KOPT-K1 (cell line): ENCODE results near the gene SIK3.
A peak's percentile ranks its signal among the peaks of the same experiment; 100 is the strongest.

Source experiments
- H3K27ac ChIP-seq: fragments of 200-600 bp; sonication (generic); 2 replicates; pipeline ENCODE4 v1.5.1; 2016; ENCODE audit warnings: antibody characterized with exemption, mild to moderate bottlenecking, low read depth, low read length; ENCODE audit not compliant: poor library complexity, severe bottlenecking
- H3K36me3 ChIP-seq: fragments of 200-600 bp; sonication (generic); 2 replicates; pipeline ENCODE4 v1.5.1; 2017; ENCODE audit warnings: antibody characterized with exemption, mild to moderate bottlenecking, low read length, moderate library complexity; ENCODE audit not compliant: insufficient read depth
- H3K9me3 ChIP-seq: fragments of 200-600 bp; sonication (generic); 2 replicates; pipeline ENCODE4 v1.5.1; 2017; ENCODE audit warnings: antibody characterized with exemption, low read length, mild to moderate bottlenecking; ENCODE audit not compliant: insufficient read depth, poor library complexity, severe bottlenecking

SIK3 gene

GRCh38 chr11:117022526-117022925 is 75.7 kb downstream of the SIK3 start:
- Histone ChIP-seq H3K9me3 (no peaks in the 10 kb centered on the region), H3K36me3 (no peaks in the 10 kb centered on the region), H3K27ac (peak overlapping the region; percentile 1)

GRCh38 chr11:117020869-117021564 is 77.2 kb downstream of the SIK3 start:
- peak overlapping the region; percentile 15 for H3K27ac ChIP-seq
- H3K36me3 ChIP-seq: no peaks in the 10 kb centered on the region
- no peaks in the 10 kb centered on the region for H3K9me3 ChIP-seq

- Histone ChIP-seq H3K36me3 (no peaks in the 10 kb centered on the region), H3K27ac (peak overlapping the region; percentile 15), H3K9me3 (no peaks in the 10 kb centered on the region)
Observed at GRCh38 chr11:117020287-117020686, 77.9 kb downstream of the SIK3 start.

- no peaks in the 10 kb centered on the region for H3K36me3 ChIP-seq
- no peaks in the 10 kb centered on the region for H3K9me3 ChIP-seq
- H3K27ac ChIP-seq: no peak overlapping the region
Observed at GRCh38 chr11:117019871-117020270, 78.4 kb downstream of the SIK3 start.

- Histone ChIP-seq H3K36me3 (no peaks in the 10 kb centered on the region), H3K9me3 (no peaks in the 10 kb centered on the region), H3K27ac (no peak overlapping the region)
Observed at GRCh38 chr11:117017456-117017855, 80.8 kb downstream of the SIK3 start.

GRCh38 chr11:117016747-117017146 is 81.5 kb downstream of the SIK3 start:
- H3K27ac ChIP-seq: no peak overlapping the region
- H3K9me3 ChIP-seq: no peaks in the 10 kb centered on the region
- H3K36me3 ChIP-seq: no peaks in the 10 kb centered on the region

GRCh38 chr11:117016246-117016645 is 82.0 kb downstream of the SIK3 start:
- Histone ChIP-seq H3K27ac (no peak overlapping the region), H3K9me3 (no peaks in the 10 kb centered on the region), H3K36me3 (no peaks in the 10 kb centered on the region)

GRCh38 chr11:117011541-117011898 is 86.7 kb downstream of the SIK3 start:
- Histone ChIP-seq H3K36me3 (no peaks in the 10 kb centered on the region), H3K27ac (no peak overlapping the region), H3K9me3 (no peaks in the 10 kb centered on the region)

- Histone ChIP-seq H3K27ac (no peak overlapping the region), H3K36me3 (no peaks in the 10 kb centered on the region), H3K9me3 (no peaks in the 10 kb centered on the region)
Observed at GRCh38 chr11:117010808-117011540, 87.3 kb downstream of the SIK3 start.

GRCh38 chr11:117009905-117010605 is 88.2 kb downstream of the SIK3 start:
- no peaks in the 10 kb centered on the region for H3K9me3 ChIP-seq
- H3K36me3 ChIP-seq: no peaks in the 10 kb centered on the region
- H3K27ac ChIP-seq: no peak overlapping the region

GRCh38 chr11:117005758-117006157 is 92.5 kb downstream of the SIK3 start:
- Histone ChIP-seq H3K36me3 (no peaks in the 10 kb centered on the region), H3K9me3 (no peaks in the 10 kb centered on the region), H3K27ac (no peak overlapping the region)

- no peaks in the 10 kb centered on the region for H3K9me3 ChIP-seq
- no peak overlapping the region for H3K27ac ChIP-seq
- H3K36me3 ChIP-seq: no peaks in the 10 kb centered on the region
Observed at GRCh38 chr11:117002639-117003299, 95.5 kb downstream of the SIK3 start.

- Histone ChIP-seq H3K9me3 (no peaks in the 10 kb centered on the region), H3K27ac (no peak overlapping the region), H3K36me3 (no peaks in the 10 kb centered on the region)
Observed at GRCh38 chr11:117000014-117000737, 98.1 kb downstream of the SIK3 start.

GRCh38 chr11:116997071-116997470 is 101.2 kb downstream of the SIK3 start:
- H3K27ac ChIP-seq: no peak overlapping the region
- no peaks in the 10 kb centered on the region for H3K9me3 ChIP-seq
- no peaks in the 10 kb centered on the region for H3K36me3 ChIP-seq
